Fibroblast of the aortic adventitia (primary cell): ENCODE measurements around the gene TNFSF15. TPM values are rescaled to one million over a fixed set of nuclear protein-coding genes. Genes with fewer than 3 reads are reported as not detected.

ENCODE experiments used
- DNase-seq: peaks from one replicate; pipeline ENCODE4 v3.0.0-alpha.2; 2010; ENCODE audit warnings: low read depth
- H3K4me3 ChIP-seq: 2 replicates; pipeline ENCODE4 v1.5.1; 2011; ENCODE audit warnings: low read depth, mild to moderate bottlenecking, control low read depth, low read length, moderate library complexity
- total RNA-seq: library from RNA; depleted of rRNA; stranded (reverse); fragments of >200 nt; gene quantifications from 2 replicates; pipeline ENCODE4 v1.2.3, GENCODE V29; 2012; ENCODE audit warnings: low replicate concordance
- TF ChIP-seq, protein P1 (sequence below): IDR thresholded peaks from 2 replicates; pipeline ENCODE4 v1.5.1; 2011; ENCODE audit warnings: mild to moderate bottlenecking, low read length, control low read depth, inconsistent platforms; ENCODE audit not compliant: insufficient read depth

TNFSF15 gene
- 0.41 and 2.4 TPM in 2 replicates for total RNA-seq

DNA sequence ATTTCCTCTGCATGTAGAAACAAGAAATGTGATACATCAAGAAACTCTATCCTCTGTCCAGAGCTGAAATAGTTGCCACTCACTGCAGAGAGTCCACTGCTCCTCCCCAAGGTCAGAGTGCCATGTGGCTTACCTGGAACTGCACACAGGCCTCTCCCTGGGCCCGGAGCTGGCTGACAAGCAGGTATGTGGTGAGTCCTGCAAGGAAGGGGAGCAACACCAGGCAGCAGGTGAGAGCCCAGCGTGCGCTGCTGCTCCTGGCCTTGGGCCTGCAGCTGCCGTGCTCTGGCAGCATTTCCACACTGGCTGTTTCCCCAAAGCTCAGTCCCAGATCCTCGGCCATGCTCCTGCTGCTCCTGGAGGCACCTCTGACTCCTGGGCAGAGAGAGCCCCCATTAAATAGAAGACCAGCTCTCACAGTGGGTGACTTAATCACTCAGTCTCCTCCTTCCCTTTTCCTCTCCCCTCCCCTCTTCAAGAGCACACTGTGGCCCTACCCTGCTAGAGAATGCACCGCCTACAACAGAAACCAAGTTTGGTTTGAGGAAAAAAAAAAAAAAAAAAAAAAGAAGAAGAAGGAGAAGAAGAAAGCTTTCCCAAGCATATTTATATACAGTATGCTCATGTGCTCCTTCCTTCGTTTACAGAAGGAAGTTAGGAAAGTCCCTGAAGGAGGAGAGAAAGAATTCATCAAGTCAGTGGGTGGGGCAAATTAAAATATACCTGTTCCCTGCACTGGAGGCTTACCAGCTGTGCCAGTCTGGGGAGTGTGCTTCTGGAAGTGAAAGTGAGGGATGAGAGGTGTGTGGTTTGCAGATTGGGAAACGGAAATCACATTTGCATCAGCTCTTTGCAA lies at the start of gene TNFSF15:
TSS of gene TNFSF15 (minus strand) at position 370 of the 856 bp plus-strand sequence. CDS start at position 343, 27 bp downstream.
- H3K4me3 ChIP-seq, result no peak within 1 kb of the TSS
- DNase-seq, result no peak
- TF ChIP-seq, protein P1, sequence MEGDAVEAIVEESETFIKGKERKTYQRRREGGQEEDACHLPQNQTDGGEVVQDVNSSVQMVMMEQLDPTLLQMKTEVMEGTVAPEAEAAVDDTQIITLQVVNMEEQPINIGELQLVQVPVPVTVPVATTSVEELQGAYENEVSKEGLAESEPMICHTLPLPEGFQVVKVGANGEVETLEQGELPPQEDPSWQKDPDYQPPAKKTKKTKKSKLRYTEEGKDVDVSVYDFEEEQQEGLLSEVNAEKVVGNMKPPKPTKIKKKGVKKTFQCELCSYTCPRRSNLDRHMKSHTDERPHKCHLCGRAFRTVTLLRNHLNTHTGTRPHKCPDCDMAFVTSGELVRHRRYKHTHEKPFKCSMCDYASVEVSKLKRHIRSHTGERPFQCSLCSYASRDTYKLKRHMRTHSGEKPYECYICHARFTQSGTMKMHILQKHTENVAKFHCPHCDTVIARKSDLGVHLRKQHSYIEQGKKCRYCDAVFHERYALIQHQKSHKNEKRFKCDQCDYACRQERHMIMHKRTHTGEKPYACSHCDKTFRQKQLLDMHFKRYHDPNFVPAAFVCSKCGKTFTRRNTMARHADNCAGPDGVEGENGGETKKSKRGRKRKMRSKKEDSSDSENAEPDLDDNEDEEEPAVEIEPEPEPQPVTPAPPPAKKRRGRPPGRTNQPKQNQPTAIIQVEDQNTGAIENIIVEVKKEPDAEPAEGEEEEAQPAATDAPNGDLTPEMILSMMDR, result no peak

- TF ChIP-seq, protein P1, result no peak
- no peak overlapping the region for H3K4me3 ChIP-seq
- peak; percentile 43 for DNase-seq
Measured at GRCh38 chr9:114855488-114855887, 49.6 kb upstream of the TNFSF15 start.

DNA sequence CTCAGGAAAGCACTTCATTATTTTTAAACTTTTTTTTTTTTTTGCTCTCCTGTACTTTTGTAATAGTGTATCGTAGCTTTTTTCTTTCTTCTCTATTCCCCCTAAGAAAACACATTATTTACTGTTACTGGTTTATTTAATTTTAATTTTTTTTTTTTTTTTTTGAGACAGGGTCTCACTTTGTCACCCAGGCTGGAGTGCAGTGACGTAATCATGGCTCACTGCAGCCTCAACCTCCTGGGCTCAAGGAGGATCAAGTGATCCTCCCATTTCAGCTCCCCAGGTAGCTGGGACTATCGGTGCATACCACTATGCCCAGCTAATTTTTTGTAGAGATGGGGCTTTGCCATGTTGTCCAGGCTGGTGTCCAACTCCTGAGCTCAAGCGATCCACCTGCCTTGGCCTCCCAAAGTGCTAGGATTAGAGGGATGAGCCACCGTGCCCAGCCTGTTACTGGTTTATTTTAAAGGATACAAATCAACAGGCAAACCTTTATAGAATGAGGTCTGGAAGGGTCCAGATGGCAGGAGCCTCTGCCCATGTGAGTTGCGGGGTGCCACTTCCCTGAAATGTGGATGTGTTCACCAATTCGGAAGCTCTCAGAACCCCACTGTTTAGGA lies 49.0 kb upstream of the TNFSF15 start:
- DNase-seq, result no peak
- H3K4me3 ChIP-seq, result no peak overlapping the region
- TF ChIP-seq, protein P1, result no peak

DNA sequence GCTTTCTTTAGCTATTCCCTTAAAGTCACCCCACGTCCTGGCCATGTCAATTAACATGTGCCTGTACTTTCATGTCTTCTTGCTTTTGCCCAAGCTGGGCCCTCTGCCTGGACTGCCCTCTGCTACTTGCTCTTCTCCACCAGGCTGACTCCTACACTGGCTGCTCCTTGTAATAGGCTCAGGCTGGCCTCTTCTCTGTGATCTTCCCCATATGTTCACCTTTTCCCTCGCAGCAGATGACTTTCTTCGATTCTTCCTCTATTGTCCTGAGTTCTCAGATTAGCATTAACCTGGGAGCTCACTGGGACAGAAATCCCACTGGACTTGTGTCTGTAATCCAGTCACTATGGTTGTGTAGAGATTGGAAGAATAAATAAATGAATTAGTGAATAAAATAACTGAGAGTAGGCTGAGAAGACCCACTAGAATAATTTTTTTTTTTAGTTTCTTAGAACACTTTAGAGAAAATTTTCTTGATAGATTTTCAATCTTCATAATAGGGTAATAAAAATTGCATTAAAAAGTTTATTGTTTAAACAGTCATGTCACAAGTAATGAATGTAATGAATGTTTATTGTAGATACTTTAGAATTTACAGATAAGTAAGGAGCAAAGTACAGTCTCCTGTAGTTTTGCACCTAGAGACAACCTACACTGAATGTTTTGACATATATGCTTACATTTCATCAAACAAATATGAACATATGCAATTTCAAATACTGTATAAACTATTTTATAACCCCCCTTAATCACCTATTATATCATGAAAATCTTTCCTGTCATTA lies 47.4 kb upstream of the TNFSF15 start:
- TF ChIP-seq, protein P1, result no peak
- DNase-seq, result no peak
- no peak overlapping the region for H3K4me3 ChIP-seq

GRCh38 chr9:114852050-114852594 lies 46.3 kb upstream of the TNFSF15 start:
- H3K4me3 ChIP-seq, result no peak overlapping the region
- peak; percentile 83 for DNase-seq
- TF ChIP-seq, protein P1, result no peak

DNA sequence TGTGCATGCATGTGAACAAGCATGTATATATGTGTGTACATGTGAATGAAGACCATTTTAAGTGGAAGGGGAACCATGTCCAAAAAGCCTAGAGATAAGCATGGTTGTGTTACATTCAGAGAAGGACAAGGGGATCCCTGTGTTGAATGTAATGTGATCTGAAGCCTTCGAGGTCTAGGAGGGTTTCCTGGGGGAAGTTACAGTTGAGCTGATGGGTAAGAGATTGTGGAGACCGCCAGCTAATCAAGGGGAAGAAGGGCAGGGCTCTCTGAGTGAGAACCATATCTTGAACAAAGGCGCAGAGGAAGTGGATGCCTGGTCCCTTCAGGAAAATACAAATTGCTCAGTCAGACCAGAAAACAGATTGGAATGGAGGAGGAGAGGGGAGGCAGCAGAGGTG lies 45.5 kb upstream of the TNFSF15 start:
- TF ChIP-seq, protein P1, result no peak
- no peak overlapping the region for H3K4me3 ChIP-seq
- DNase-seq, result no peak
